Astrocyte (in vitro differentiated cells and primary cell): ENCODE data around the gene MYO1A. TPM values are rescaled to one million over a fixed set of nuclear protein-coding genes. Genes with fewer than 3 reads are reported as not detected.

ENCODE experiments used
- DNase-seq: peaks from one replicate; pipeline ENCODE4 v3.0.0-alpha.2; 2010; ENCODE audit warnings: low read depth
- FAIRE-seq: peaks from 2 replicates; lab custom pipeline; 2011; peaks lifted over from hg19 to GRCh38; lab: Jason Lieb, UNC
- H2AFZ ChIP-seq: 2 replicates; pipeline ENCODE4 v1.6.0; 2012; ENCODE audit warnings: low read depth, low read length, inconsistent platforms
- H3K27ac ChIP-seq: 2 replicates; pipeline ENCODE4 v1.5.1; 2011; ENCODE audit warnings: low read depth, low read length, inconsistent platforms
- H3K27me3 ChIP-seq: 2 replicates; pipeline ENCODE4 v1.6.0; 2011; ENCODE audit warnings: low read length, inconsistent platforms; ENCODE audit not compliant: insufficient read depth
- H3K36me3 ChIP-seq: 2 replicates; pipeline ENCODE4 v1.5.1; 2011; ENCODE audit warnings: low read length, inconsistent platforms; ENCODE audit not compliant: insufficient read depth
- H3K4me1 ChIP-seq: 2 replicates; pipeline ENCODE4 v1.5.1; 2011; ENCODE audit warnings: low read length, inconsistent platforms; ENCODE audit not compliant: insufficient read depth
- H3K4me2 ChIP-seq: 2 replicates; pipeline ENCODE4 v1.6.0; 2012; ENCODE audit warnings: low read length, inconsistent platforms
- H3K4me3 ChIP-seq: 2 replicates; pipeline ENCODE4 v1.5.1; 2011; ENCODE audit warnings: low read depth, mild to moderate bottlenecking, low read length, inconsistent platforms; ENCODE audit not compliant: insufficient read depth
- H3K79me2 ChIP-seq: 2 replicates; pipeline ENCODE4 v1.6.0; 2012; ENCODE audit warnings: mild to moderate bottlenecking, low read length, inconsistent platforms; ENCODE audit not compliant: insufficient read depth
- H3K9ac ChIP-seq: 2 replicates; pipeline ENCODE4 v1.6.0; 2012; ENCODE audit warnings: mild to moderate bottlenecking, low read length, inconsistent platforms
- H3K9me3 ChIP-seq: 2 replicates; pipeline ENCODE4 v1.5.1; 2012; ENCODE audit warnings: low read depth, mild to moderate bottlenecking, low read length, inconsistent platforms; ENCODE audit not compliant: insufficient read depth
- H4K20me1 ChIP-seq: 2 replicates; pipeline ENCODE4 v1.6.0; 2012; ENCODE audit warnings: low read length, inconsistent platforms; ENCODE audit not compliant: insufficient read depth
- H3K27ac Mint-ChIP-seq: one replicate; pipeline ENCODE4 v1.8.0; 2021; ENCODE audit warnings: mild to moderate bottlenecking, mixed read lengths; ENCODE audit not compliant: unreplicated experiment
- H3K27me3 Mint-ChIP-seq: one replicate; pipeline ENCODE4 v1.8.0; 2021; ENCODE audit warnings: low read depth, mixed read lengths; ENCODE audit not compliant: unreplicated experiment
- H3K36me3 Mint-ChIP-seq: one replicate; pipeline ENCODE4 v1.8.0; 2021; ENCODE audit warnings: low read depth, mixed read lengths; ENCODE audit not compliant: unreplicated experiment
- H3K4me1 Mint-ChIP-seq: one replicate; pipeline ENCODE4 v1.8.0; 2021; ENCODE audit warnings: low read depth, mixed read lengths; ENCODE audit not compliant: unreplicated experiment
- H3K4me3 Mint-ChIP-seq: one replicate; pipeline ENCODE4 v1.8.0; 2021; ENCODE audit warnings: mild to moderate bottlenecking, moderate library complexity, mixed read lengths; ENCODE audit not compliant: unreplicated experiment
- H3K9me3 Mint-ChIP-seq: one replicate; pipeline ENCODE4 v1.8.0; 2021; ENCODE audit warnings: mild to moderate bottlenecking, mixed read lengths; ENCODE audit not compliant: unreplicated experiment
- EZH2 ChIP-seq: IDR thresholded peaks from 2 replicates; pipeline ENCODE4 v1.6.1; 2012; ENCODE audit warnings: mild to moderate bottlenecking, low read length, inconsistent platforms; ENCODE audit not compliant: insufficient read depth
- total RNA-seq: library from RNA; stranded (reverse); gene quantifications from 2 replicates; pipeline ENCODE4 v1.2.1, GENCODE V29; 2021
- TF ChIP-seq, protein P1 (sequence below): IDR thresholded peaks from 2 replicates; pipeline ENCODE4 v1.5.1; 2011; ENCODE audit warnings: low read depth, mild to moderate bottlenecking, inconsistent platforms, low read length, moderate library complexity; ENCODE audit not compliant: insufficient read depth

The MYO1A gene
- total RNA-seq, 1 donor from 2014 or later, result 0.34 TPM

DNA sequence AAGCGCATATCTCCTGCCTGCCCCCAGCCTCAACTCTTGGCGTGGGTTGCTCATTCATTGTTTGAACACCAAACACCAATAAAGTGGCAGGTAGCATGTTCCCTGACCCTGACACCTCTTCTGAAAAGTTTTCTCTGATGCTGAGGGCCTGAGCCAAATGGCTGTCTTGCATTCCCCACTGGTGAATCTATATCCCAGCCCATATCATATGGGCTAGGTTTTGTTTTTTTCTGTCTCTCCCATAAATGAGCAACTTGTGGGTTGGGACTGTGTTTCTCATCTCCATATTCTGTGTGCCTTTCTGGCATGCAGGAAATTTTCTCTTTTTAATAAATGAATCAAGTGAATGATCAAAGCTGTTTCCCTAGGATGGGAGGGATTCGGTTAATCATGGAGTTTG, 5.0 kb downstream of the MYO1A start:
- peaks cover 3% of the 10 kb centered on the region for H3K9me3 Mint-ChIP-seq
- peaks cover 48% of the 10 kb centered on the region for H3K27me3 Mint-ChIP-seq
- no peak for FAIRE-seq
- H2AFZ ChIP-seq, result no peak overlapping the region
- no peak overlapping the region for H3K4me2 ChIP-seq
- DNase-seq, result no peak
- H3K4me3 ChIP-seq, result no peak overlapping the region
- no peaks in the 10 kb centered on the region for H3K4me1 ChIP-seq
- TF ChIP-seq, protein P1, sequence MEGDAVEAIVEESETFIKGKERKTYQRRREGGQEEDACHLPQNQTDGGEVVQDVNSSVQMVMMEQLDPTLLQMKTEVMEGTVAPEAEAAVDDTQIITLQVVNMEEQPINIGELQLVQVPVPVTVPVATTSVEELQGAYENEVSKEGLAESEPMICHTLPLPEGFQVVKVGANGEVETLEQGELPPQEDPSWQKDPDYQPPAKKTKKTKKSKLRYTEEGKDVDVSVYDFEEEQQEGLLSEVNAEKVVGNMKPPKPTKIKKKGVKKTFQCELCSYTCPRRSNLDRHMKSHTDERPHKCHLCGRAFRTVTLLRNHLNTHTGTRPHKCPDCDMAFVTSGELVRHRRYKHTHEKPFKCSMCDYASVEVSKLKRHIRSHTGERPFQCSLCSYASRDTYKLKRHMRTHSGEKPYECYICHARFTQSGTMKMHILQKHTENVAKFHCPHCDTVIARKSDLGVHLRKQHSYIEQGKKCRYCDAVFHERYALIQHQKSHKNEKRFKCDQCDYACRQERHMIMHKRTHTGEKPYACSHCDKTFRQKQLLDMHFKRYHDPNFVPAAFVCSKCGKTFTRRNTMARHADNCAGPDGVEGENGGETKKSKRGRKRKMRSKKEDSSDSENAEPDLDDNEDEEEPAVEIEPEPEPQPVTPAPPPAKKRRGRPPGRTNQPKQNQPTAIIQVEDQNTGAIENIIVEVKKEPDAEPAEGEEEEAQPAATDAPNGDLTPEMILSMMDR, result no peak
- TF ChIP-seq EZH2, result no peak
- no peaks in the 10 kb centered on the region for H3K36me3 ChIP-seq
- no peak overlapping the region for H3K27ac Mint-ChIP-seq
- no peak overlapping the region for H3K9ac ChIP-seq
- H3K27me3 ChIP-seq, result peaks cover 36% of the 10 kb centered on the region
- no peaks in the 10 kb centered on the region for H3K79me2 ChIP-seq
- H4K20me1 ChIP-seq, result no peaks in the 10 kb centered on the region
- H3K4me1 Mint-ChIP-seq, result peaks cover 4% of the 10 kb centered on the region
- H3K36me3 Mint-ChIP-seq, result peaks cover 1% of the 10 kb centered on the region
- no peak overlapping the region for H3K27ac ChIP-seq
- H3K9me3 ChIP-seq, result no peaks in the 10 kb centered on the region
- no peak overlapping the region for H3K4me3 Mint-ChIP-seq

GRCh38 chr12:57044468-57044867, 5.5 kb downstream of the MYO1A start:
- Histone ChIP-seq H4K20me1 (no peaks in the 10 kb centered on the region), H3K36me3 (no peaks in the 10 kb centered on the region), H3K4me1 (no peaks in the 10 kb centered on the region), H3K79me2 (no peaks in the 10 kb centered on the region), H3K4me3 (no peak overlapping the region), H2AFZ (no peak overlapping the region), H3K27ac (no peak overlapping the region), H3K9me3 (no peaks in the 10 kb centered on the region), H3K4me2 (no peak overlapping the region), H3K27me3 (peaks cover 36% of the 10 kb centered on the region), H3K9ac (no peak overlapping the region)
- Mint-ChIP-seq H3K4me1 (peaks cover 4% of the 10 kb centered on the region), H3K27me3 (peaks cover 47% of the 10 kb centered on the region), H3K4me3 (no peak overlapping the region), H3K36me3 (peaks cover 1% of the 10 kb centered on the region), H3K9me3 (peaks cover 3% of the 10 kb centered on the region), H3K27ac (no peak overlapping the region)
- FAIRE-seq, result no peak
- no peak for DNase-seq
- no peak for TF ChIP-seq EZH2
- TF ChIP-seq, protein P1, result no peak

DNA sequence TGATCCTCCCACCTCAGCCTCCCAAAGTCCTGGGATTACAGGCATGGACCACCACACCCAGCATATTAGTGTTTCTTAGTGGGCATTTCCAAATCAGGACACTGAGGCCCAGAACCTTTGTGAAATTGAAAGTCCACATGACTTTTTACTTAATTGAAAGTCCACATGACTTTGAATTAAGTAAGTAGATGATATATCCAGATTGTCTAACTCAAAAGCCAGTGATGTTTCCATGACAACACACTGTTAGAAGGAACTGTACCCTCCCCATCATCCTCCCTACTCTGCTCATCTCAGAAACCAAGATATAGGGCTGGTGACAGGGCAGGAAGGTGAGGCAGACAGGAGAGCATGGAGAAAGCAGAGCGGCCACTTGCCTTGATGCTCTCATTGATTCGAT, 7.2 kb downstream of the MYO1A start:
- Histone ChIP-seq H3K79me2 (no peaks in the 10 kb centered on the region), H3K4me1 (no peaks in the 10 kb centered on the region), H4K20me1 (no peaks in the 10 kb centered on the region), H3K27ac (no peak overlapping the region), H2AFZ (no peak overlapping the region), H3K4me3 (no peak overlapping the region), H3K4me2 (no peak overlapping the region), H3K36me3 (no peaks in the 10 kb centered on the region), H3K9ac (no peak overlapping the region), H3K27me3 (peaks cover 36% of the 10 kb centered on the region), H3K9me3 (no peaks in the 10 kb centered on the region)
- DNase-seq (no peak), FAIRE-seq (no peak)
- peaks cover 3% of the 10 kb centered on the region for H3K9me3 Mint-ChIP-seq
- H3K4me1 Mint-ChIP-seq, result no peaks in the 10 kb centered on the region
- H3K36me3 Mint-ChIP-seq, result no peaks in the 10 kb centered on the region
- TF ChIP-seq, protein P1, result no peak
- no peak for TF ChIP-seq EZH2
- no peak overlapping the region for H3K4me3 Mint-ChIP-seq
- no peak overlapping the region for H3K27ac Mint-ChIP-seq
- peaks cover 59% of the 10 kb centered on the region for H3K27me3 Mint-ChIP-seq
